Activated CD8-positive, alpha-beta memory T cell treated with anti-CD3 and anti-CD28 coated beads, Interleukin-2, amount 10 ng/mL, durations not matched to agents 7 days and 5 days (primary cell): ENCODE results near the gene SELPLG. TPM values are rescaled to one million over a fixed set of nuclear protein-coding genes. Genes with fewer than 3 reads are reported as not detected.
"Not testable (repeated sequence)": the region's sequence is repeated elsewhere in the genome, so short reads cannot be mapped to it uniquely, and the experiment has no call there.

Experiments
- ATAC-seq: fragments of 150-1000 bp; cut with Tn5 transposase; one replicate; pipeline ENCODE4 v1.10.0; 2021; ENCODE audit warnings: moderate library complexity
- CTCF ChIA-PET: fragments of 350-600 bp; sonication (Branson Sonifier 250); formaldehyde crosslinking; loops from one replicate; lab custom pipeline; 2021; ENCODE audit warnings: antibody characterized with exemption; lab: Charles Lee
- DNase-seq: peaks from one replicate; pipeline ENCODE4 v3.0.0-alpha.2; 2020
- H3K27ac Mint-ChIP-seq: one replicate; pipeline ENCODE4 v1.8.0; 2021; ENCODE audit warnings: mild to moderate bottlenecking, mixed read lengths
- H3K27me3 Mint-ChIP-seq: one replicate; pipeline ENCODE4 v1.8.0; 2021; ENCODE audit warnings: mixed read lengths
- H3K36me3 Mint-ChIP-seq: one replicate; pipeline ENCODE4 v1.8.0; 2021; ENCODE audit warnings: mild to moderate bottlenecking, mixed read lengths
- H3K4me1 Mint-ChIP-seq: one replicate; pipeline ENCODE4 v1.8.0; 2021; ENCODE audit warnings: mixed read lengths
- H3K4me3 Mint-ChIP-seq: one replicate; pipeline ENCODE4 v1.8.0; 2021; ENCODE audit warnings: mild to moderate bottlenecking, moderate library complexity, mixed read lengths
- H3K9me3 Mint-ChIP-seq: one replicate; pipeline ENCODE4 v1.8.0; 2022; ENCODE audit warnings: low read depth, mixed read lengths
- total RNA-seq, 2 experiments: library from RNA; stranded (reverse); gene quantifications; one replicate each; pipeline ENCODE4 v1.2.3, GENCODE V29; 2021

Gene SELPLG
- total RNA-seq, 2 experiments from 2014 or later, result 148 to 184 TPM

GRCh38 chr12:108641446-108642268 lies 8.0 kb upstream of the SELPLG start:
- H3K9me3 Mint-ChIP-seq, result no peaks in the 10 kb centered on the region
- H3K36me3 Mint-ChIP-seq, result peaks cover 7% of the 10 kb centered on the region
- DNase-seq, result no peak
- no peak for ATAC-seq
- peaks cover 30% of the 10 kb centered on the region for H3K4me1 Mint-ChIP-seq
- no peak overlapping the region for H3K4me3 Mint-ChIP-seq
- no peaks in the 10 kb centered on the region for H3K27me3 Mint-ChIP-seq
- CTCF ChIA-PET, result interaction anchor here (1.0 to 3.1 kb wide), 2 partner anchors 24 to 162 kb away, joined by 3 to 17 read pairs; no protein-coding TSS in a partner anchor
- H3K27ac Mint-ChIP-seq, result no peak overlapping the region

DNA sequence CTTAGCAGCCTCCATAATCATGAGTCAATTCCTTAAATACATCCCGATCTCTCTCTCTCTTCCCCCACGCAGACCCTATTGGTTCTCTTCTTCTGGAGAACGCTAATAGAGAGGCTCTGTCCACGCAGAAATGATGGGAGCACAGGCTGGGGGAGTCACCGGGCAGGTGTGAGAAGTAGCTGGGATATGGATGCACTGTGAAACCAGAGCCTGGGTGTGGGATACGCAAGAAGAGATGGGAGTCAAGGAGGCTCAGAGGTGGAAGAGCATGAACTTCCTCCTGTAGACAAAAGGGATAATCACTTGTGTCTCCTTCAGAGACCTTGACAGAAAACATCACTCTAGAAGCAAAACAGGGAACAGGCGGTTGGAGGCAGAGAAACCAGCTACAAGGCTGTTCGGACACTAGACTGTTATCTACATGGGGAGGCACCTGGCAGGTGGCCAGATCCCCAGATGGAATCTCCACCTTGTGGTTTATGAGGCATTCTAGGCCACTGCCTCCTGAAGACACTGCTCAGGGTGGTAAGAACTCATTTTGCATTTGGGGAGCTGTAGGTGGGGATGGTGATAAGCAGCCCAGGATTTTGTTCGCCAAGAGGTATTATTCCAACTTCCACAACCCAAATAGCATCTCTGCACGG lies 7.2 kb upstream of the SELPLG start:
- Mint-ChIP-seq H3K36me3 (peaks cover 5% of the 10 kb centered on the region), H3K27me3 (no peaks in the 10 kb centered on the region), H3K27ac (no peak overlapping the region), H3K9me3 (no peaks in the 10 kb centered on the region), H3K4me1 (peaks cover 29% of the 10 kb centered on the region), H3K4me3 (no peak overlapping the region)
- DNase-seq (no peak), ATAC-seq (no peak)
- CTCF ChIA-PET, result interaction anchor here (1.0 to 3.1 kb wide), 2 partner anchors 23 to 163 kb away, joined by 3 to 17 read pairs; no protein-coding TSS in a partner anchor

DNA sequence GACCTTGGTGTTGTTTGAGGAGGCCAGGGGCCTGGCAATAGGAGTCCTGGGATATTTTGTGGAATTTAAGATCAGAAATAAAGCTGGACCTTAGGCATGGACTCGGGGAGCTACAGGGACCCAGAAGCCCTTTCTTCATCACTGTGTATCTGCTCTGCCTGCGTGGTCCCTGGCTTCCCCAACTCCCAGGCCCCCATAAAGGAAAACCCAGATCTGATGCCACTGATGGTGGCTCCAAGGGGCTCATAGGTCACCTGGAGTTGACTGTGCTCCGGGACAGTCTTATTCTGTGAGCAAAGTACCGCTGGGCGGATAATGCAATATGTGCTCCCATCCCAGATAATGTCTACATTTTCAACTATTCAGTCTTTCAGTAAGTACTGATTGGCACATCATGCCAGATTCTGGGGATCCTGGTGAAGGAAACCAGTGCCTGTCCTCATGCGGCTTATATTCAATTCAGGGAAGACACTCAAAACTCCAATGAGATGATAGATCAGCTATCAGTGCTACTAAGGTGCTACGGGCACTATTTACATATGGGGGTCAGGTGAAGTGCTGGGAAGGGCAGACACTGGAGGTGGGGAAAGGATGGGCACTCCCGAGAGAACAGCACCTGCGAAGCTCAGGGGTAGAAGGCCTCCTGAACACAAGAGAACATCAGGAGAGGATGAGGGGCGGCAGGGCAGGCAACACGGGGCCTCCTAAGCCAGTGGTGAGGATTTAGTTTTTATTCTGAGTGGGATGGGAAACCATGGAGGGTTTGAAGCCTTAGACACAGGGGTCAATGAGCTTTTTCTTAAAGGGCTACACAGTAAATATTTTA lies 5.5 kb upstream of the SELPLG start:
- Mint-ChIP-seq H3K36me3 (peaks cover 3% of the 10 kb centered on the region), H3K9me3 (no peaks in the 10 kb centered on the region), H3K4me1 (peaks cover 39% of the 10 kb centered on the region), H3K27me3 (no peaks in the 10 kb centered on the region), H3K27ac (no peak overlapping the region), H3K4me3 (no peak overlapping the region)
- CTCF ChIA-PET, result interaction anchor here (0.9 to 3.1 kb wide), 7 partner anchors 11 to 164 kb away, joined by 3 to 17 read pairs (median 3); no protein-coding TSS in a partner anchor
- ATAC-seq, result no peak
- DNase-seq, result no peak

- Mint-ChIP-seq H3K27me3 (no peaks in the 10 kb centered on the region), H3K9me3 (no peaks in the 10 kb centered on the region), H3K27ac (no peak overlapping the region), H3K36me3 (peaks cover 5% of the 10 kb centered on the region), H3K4me3 (no peak overlapping the region), H3K4me1 (peaks cover 44% of the 10 kb centered on the region)
- CTCF ChIA-PET, result interaction anchor here (0.9 to 5.9 kb wide), 4 partner anchors 21 to 312 kb away, joined by 3 to 37 read pairs (median 4); no protein-coding TSS in a partner anchor
- no peak for ATAC-seq
- DNase-seq, result no peak
Observed at GRCh38 chr12:108638141-108638827, 4.6 kb upstream of the SELPLG start.

- DNase-seq (no peak), ATAC-seq (no peak)
- CTCF ChIA-PET, result interaction anchor here (0.8 to 5.9 kb wide), 8 partner anchors 20 to 313 kb away, joined by 3 to 37 read pairs (median 3); partner anchors contain the start of gene ISCU
- Mint-ChIP-seq H3K27me3 (no peaks in the 10 kb centered on the region), H3K4me3 (no peak overlapping the region), H3K9me3 (no peaks in the 10 kb centered on the region), H3K27ac (peak overlapping the region; percentile 36), H3K4me1 (peaks cover 44% of the 10 kb centered on the region), H3K36me3 (peaks cover 13% of the 10 kb centered on the region)
Observed at GRCh38 chr12:108637222-108637971, 3.7 kb upstream of the SELPLG start.

DNA sequence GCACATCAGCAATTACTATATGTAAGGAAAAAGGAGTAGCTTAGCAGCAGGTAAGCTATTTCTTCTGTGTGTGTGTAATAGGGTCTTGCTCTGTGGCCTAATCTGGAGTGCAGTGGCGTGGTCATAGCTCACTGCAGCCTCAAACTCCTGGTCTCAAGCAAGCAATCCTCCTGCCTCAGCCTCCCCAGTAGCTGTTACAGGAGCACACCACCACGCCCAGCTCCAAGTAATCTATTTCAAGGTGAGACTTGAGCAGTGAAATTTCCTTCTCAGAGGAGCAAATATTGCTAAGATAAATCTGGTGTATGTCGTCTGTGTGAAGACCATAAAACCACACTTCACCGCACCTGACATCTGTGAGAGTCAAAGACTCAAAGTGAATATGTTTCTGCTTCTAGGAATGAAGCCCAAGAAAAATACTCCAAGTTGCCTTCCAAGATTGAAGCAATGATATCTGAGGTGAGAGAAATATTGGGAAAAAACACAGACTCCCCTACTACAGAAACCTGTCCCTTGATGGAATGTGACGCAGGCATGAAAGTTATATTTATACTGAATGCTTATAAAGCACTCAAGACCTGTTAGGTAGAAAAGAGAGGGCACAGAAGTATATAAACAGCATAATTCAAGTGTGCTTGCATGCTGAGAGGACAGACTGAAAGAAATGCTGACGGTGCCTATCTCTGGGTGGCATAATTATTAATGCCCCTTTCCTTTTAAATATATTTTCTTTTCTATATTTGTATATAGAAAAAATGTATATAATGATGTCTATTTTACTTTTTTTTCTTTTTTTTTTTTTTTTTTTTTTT lies 2.5 kb upstream of the SELPLG start:
- H3K36me3 Mint-ChIP-seq, result peaks cover 23% of the 10 kb centered on the region
- CTCF ChIA-PET, result interaction anchor here (0.6 to 10.4 kb wide), 16 partner anchors 10 to 463 kb away, joined by 3 to 166 read pairs (median 5); partner anchors contain the start of genes CORO1C, ISCU and SSH1
- H3K4me3 Mint-ChIP-seq, result peak overlapping the region; percentile 100
- peaks cover 48% of the 10 kb centered on the region for H3K4me1 Mint-ChIP-seq
- H3K9me3 Mint-ChIP-seq, result no peaks in the 10 kb centered on the region
- ATAC-seq, result no peak
- DNase-seq, result no peak
- H3K27ac Mint-ChIP-seq, result peak overlapping the region; percentile 100
- H3K27me3 Mint-ChIP-seq, result no peaks in the 10 kb centered on the region

DNA sequence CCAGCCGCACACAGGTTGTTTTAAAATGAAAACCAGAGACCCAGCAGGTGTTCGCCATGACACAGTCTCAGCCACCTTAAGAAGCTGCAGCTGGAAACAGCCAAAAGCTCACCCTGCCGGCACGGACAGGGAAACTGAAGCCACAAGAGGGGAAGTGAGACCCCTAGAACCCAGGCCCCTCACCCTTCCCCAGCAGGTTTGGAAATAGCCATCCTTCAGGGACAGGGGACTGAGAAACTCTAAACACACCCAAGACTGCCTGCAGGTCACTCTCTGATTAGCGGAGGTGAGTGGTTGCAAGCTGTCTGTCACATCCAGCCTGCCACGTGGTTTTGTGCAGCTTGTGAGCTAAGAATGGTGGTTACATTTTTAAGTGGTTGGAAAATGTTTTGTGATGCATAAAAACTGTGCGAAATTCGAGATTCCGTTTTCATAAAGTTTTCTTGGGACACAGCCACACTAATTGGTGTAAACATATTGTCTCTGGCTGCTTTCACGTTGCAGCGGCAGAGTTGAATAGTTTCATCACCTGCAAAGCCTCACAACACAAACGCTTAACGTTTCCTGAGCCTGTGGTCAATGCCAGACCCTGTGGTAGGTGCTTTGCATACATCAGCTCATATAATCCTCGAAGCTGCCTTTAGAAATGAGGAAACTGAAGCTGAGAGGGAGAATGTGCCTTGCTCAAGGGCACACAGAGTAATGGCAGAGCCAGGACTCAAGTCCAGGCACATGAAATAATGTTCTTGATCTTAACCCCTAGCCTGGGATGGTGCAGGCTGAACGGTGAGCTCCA lies 1.7 kb upstream of the SELPLG start:
- DNase-seq (peak; percentile 87), ATAC-seq (peak; percentile 37)
- H3K9me3 Mint-ChIP-seq, result no peaks in the 10 kb centered on the region
- peak overlapping the region; percentile 100 for H3K4me3 Mint-ChIP-seq
- CTCF ChIA-PET, result interaction anchor here (0.6 to 10.4 kb wide), 17 partner anchors 9 to 464 kb away, joined by 3 to 166 read pairs (median 5); partner anchors contain the start of genes CORO1C, ISCU and SSH1
- H3K36me3 Mint-ChIP-seq, result peaks cover 28% of the 10 kb centered on the region
- H3K27ac Mint-ChIP-seq, result peak overlapping the region; percentile 100
- no peaks in the 10 kb centered on the region for H3K27me3 Mint-ChIP-seq
- peaks cover 51% of the 10 kb centered on the region for H3K4me1 Mint-ChIP-seq

DNA sequence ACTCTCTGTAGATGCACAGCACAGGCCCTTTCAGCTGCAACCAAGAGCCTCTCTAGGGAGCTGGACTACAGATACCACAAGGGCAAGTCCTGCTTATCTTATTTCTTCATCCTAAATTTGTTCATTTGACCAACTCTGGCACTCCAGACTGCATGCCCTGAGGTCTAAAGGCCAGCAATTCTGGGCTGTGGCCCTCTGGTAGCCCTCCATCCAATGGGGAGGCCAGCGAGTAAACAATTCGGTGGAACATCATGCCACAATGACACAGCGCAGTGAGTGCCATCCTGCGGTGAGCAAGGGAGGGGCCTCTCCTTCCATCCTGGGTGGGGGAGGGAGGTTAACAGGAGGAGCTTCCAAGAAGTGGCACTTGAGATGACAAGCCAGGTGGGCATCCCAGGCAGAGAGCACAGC lies 652 bp upstream of the SELPLG start:
- Mint-ChIP-seq H3K9me3 (no peaks in the 10 kb centered on the region), H3K36me3 (peaks cover 36% of the 10 kb centered on the region), H3K27ac (peak overlapping the region; percentile 100), H3K4me1 (peaks cover 59% of the 10 kb centered on the region), H3K4me3 (peak overlapping the region; percentile 100), H3K27me3 (no peaks in the 10 kb centered on the region)
- DNase-seq (peak; percentile 85), ATAC-seq (peak; percentile 14)
- CTCF ChIA-PET, result interaction anchor here (0.9 to 10.4 kb wide), 12 partner anchors 12 to 223 kb away, joined by 3 to 166 read pairs (median 8); partner anchors contain the start of genes ISCU and SSH1

DNA sequence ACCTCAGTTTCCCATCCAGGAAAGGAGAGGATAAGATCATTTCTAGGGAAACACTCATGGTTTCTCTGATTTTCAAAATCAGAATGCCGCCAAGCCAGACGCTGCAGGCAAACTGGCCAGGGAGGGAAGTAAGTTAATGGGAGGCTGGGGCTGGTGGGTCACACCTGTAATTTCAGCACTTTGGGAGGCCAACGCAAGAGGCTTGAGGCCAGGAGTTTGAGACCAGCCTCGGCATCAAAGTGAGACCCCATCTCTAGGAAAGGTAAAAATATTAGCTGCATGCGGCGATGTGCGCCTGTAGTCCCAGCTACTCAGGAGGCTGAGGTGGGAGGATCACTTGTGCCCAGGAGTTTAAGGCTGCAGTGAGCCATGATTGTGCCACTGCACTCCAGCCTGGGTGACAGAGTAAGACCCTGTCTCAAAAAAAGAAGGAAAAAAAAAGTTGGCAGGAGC lies 587 bp downstream of the SELPLG start:
- H3K36me3 Mint-ChIP-seq, result peaks cover 46% of the 10 kb centered on the region
- CTCF ChIA-PET, result interaction anchor here (0.6 to 10.4 kb wide), 11 partner anchors 10 to 198 kb away, joined by 3 to 166 read pairs (median 12); partner anchors contain the start of gene ISCU
- H3K4me3 Mint-ChIP-seq, result peak overlapping the region; percentile 100

DNA sequence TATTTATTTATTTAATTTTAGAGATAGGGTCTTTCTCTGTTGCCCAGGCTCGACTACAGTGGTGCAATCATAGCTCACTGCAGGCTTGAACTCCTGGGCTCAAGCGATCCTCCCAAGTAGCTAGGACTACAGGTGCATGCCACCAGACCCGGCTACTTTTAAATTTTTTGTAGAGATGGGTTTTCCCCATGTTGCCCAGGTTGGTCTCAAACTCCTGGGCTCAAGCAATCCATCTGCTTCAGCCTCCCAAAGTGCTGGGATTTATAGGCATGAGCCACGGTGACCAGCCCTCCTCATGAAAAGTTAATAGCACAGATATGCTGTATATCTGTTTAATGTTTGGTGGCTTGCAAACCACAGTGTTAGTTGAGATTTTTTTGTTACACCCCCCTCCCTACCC lies 2.4 kb downstream of the SELPLG start:
- Mint-ChIP-seq H3K36me3 (peaks cover 52% of the 10 kb centered on the region), H3K27ac (peak overlapping the region; percentile 100), H3K4me3 (peak overlapping the region; percentile 100), H3K4me1 (peaks cover 63% of the 10 kb centered on the region)
- CTCF ChIA-PET, result interaction anchor here (1.2 to 10.4 kb wide), 7 partner anchors 9 to 172 kb away, joined by 3 to 166 read pairs (median 16); partner anchors contain the start of gene ISCU
- H3K27me3 Mint-ChIP-seq, H3K9me3 Mint-ChIP-seq, ATAC-seq, DNase-seq: not testable (repeated sequence)

More for the DNA sequence above, 587 bp downstream of the SELPLG start:
- no peaks in the 10 kb centered on the region for H3K27me3 Mint-ChIP-seq
- H3K9me3 Mint-ChIP-seq, result no peaks in the 10 kb centered on the region
- ATAC-seq (no peak), DNase-seq (no peak)
- H3K4me1 Mint-ChIP-seq, result peaks cover 63% of the 10 kb centered on the region
- peak overlapping the region; percentile 100 for H3K27ac Mint-ChIP-seq
